UCSD-AML1 (cell line): ENCODE measurements around the gene TDRD12.
"Not testable (repeated sequence)": the region's sequence is repeated elsewhere in the genome, so short reads cannot be mapped to it uniquely, and the experiment has no call there.

Source experiments
- DNase-seq: peaks from one replicate; lab custom pipeline; 2025; ENCODE audit not compliant: unreplicated experiment; lab: John Stamatoyannopoulos, UW

The TDRD12 gene

GRCh38 chr19:32830231-32831014 is 110.9 kb downstream of the TDRD12 start:
- DNase-seq, result no peak

GRCh38 chr19:32831611-32832010 is 112.0 kb downstream of the TDRD12 start:
- no peak for DNase-seq

GRCh38 chr19:32832094-32832493 is 112.5 kb downstream of the TDRD12 start:
- DNase-seq, result not testable (repeated sequence)

- not testable (repeated sequence) for DNase-seq
These were observed 113.3 kb downstream of the TDRD12 start for GRCh38 chr19:32832825-32833224.

- not testable (repeated sequence) for DNase-seq
These were observed 113.8 kb downstream of the TDRD12 start for GRCh38 chr19:32833388-32833787.

- no peak for DNase-seq
These were observed 118.0 kb downstream of the TDRD12 start for GRCh38 chr19:32837531-32837930.

GRCh38 chr19:32842061-32842460 is 122.5 kb downstream of the TDRD12 start:
- no peak for DNase-seq

GRCh38 chr19:32843716-32844245 is 124.2 kb downstream of the TDRD12 start:
- DNase-seq, result no peak

GRCh38 chr19:32848035-32848434 is 128.5 kb downstream of the TDRD12 start:
- not testable (repeated sequence) for DNase-seq

- DNase-seq, result no peak
These were observed 132.6 kb downstream of the TDRD12 start for GRCh38 chr19:32852216-32852615.

GRCh38 chr19:32856818-32857217 is 137.3 kb downstream of the TDRD12 start:
- DNase-seq, result not testable (repeated sequence)

GRCh38 chr19:32857584-32857983 is 138.0 kb downstream of the TDRD12 start:
- DNase-seq, result no peak

GRCh38 chr19:32858155-32858554 is 138.6 kb downstream of the TDRD12 start:
- no peak for DNase-seq

- no peak for DNase-seq
These were observed 139.0 kb downstream of the TDRD12 start for GRCh38 chr19:32858559-32858958.

- no peak for DNase-seq
These were observed 140.0 kb downstream of the TDRD12 start for GRCh38 chr19:32859591-32859990.

- no peak for DNase-seq
These were observed 142.0 kb downstream of the TDRD12 start for GRCh38 chr19:32861596-32861995.

- no peak for DNase-seq
These were observed 142.6 kb downstream of the TDRD12 start for GRCh38 chr19:32862173-32862572.

- no peak for DNase-seq
These were observed 143.2 kb downstream of the TDRD12 start for GRCh38 chr19:32862741-32863140.

GRCh38 chr19:32863301-32863700 is 143.7 kb downstream of the TDRD12 start:
- DNase-seq, result no peak

- DNase-seq, result no peak
These were observed 144.3 kb downstream of the TDRD12 start for GRCh38 chr19:32863841-32864240.

- DNase-seq, result no peak
These were observed 144.9 kb downstream of the TDRD12 start for GRCh38 chr19:32864318-32865007.

GRCh38 chr19:32865326-32865725 is 145.8 kb downstream of the TDRD12 start:
- no peak for DNase-seq
